Measurements from ENCODE around the gene MALL.

DNA sequence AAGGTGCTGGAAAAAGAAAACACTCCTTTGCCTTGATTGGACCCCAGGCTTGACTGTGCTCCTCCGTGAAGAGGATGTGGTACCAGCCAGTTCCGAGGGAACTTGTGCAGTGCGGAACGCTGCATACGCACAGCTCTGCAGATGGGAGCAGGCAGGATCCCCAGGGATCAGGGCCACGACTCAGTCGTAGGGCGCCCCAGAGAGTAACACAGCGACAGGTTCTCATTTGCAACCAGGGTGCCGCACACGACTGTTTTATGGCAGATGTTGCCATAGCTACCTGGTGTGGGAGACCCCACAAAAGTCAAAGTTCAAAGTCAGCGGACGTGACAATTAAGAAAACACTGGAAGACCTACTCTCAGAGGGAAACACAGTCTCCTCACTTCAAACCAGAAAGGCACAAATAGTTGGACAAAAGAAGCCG is 779 bp downstream of the MALL start:
- TF ChIP-seq, protein P1, sequence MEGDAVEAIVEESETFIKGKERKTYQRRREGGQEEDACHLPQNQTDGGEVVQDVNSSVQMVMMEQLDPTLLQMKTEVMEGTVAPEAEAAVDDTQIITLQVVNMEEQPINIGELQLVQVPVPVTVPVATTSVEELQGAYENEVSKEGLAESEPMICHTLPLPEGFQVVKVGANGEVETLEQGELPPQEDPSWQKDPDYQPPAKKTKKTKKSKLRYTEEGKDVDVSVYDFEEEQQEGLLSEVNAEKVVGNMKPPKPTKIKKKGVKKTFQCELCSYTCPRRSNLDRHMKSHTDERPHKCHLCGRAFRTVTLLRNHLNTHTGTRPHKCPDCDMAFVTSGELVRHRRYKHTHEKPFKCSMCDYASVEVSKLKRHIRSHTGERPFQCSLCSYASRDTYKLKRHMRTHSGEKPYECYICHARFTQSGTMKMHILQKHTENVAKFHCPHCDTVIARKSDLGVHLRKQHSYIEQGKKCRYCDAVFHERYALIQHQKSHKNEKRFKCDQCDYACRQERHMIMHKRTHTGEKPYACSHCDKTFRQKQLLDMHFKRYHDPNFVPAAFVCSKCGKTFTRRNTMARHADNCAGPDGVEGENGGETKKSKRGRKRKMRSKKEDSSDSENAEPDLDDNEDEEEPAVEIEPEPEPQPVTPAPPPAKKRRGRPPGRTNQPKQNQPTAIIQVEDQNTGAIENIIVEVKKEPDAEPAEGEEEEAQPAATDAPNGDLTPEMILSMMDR (IDR thresholded peaks at IDR 0.05), result no peak
- TF ChIP-seq EZH2 (IDR thresholded peaks at IDR 0.05), result no peak

Data from neural progenitor cell (in vitro differentiated cells).